Lower lobe of right lung (tissue), 2 donors: Measurements from ENCODE around the gene TRIM29. TPM values are rescaled to one million over a fixed set of nuclear protein-coding genes. Genes with fewer than 3 reads are reported as not detected.
A peak's percentile ranks its signal among the peaks of the same experiment; 100 is the strongest.

ENCODE experiments used
- ATAC-seq, 2 donors: fragments of 200-7000 bp; cut with Tn5 transposase; one replicate each; pipeline ENCODE4 v1.9.1; 2020 to 2022; ENCODE audit warnings: mild to moderate bottlenecking in 2 of 2, moderate library complexity in 2 of 2
- DNase-seq: peaks from one replicate; pipeline ENCODE4 v3.0.0-alpha.2; 2020
- H3K27ac ChIP-seq: fragments of 200-600 bp; one replicate; pipeline ENCODE4 v1.8.0; 2022
- H3K27me3 ChIP-seq: fragments of 200-600 bp; one replicate; pipeline ENCODE4 v1.8.0; 2022; ENCODE audit warnings: low read depth
- H3K36me3 ChIP-seq: fragments of 200-600 bp; one replicate; pipeline ENCODE4 v1.8.0; 2022; ENCODE audit warnings: mild to moderate bottlenecking
- H3K4me1 ChIP-seq: fragments of 200-600 bp; one replicate; pipeline ENCODE4 v1.8.0; 2022
- H3K4me3 ChIP-seq: fragments of 200-600 bp; one replicate; pipeline ENCODE4 v1.8.0; 2022; ENCODE audit warnings: mild to moderate bottlenecking
- H3K9me3 ChIP-seq: fragments of 200-600 bp; one replicate; pipeline ENCODE4 v1.8.0; 2022
- CTCF ChIP-seq: fragments of 200-600 bp; IDR thresholded peaks from one replicate; pipeline ENCODE4 v1.8.0; 2022; ENCODE audit warnings: antibody characterized with exemption, mild to moderate bottlenecking
- intact Hi-C: fragments of 100-400 bp; cut with DNase I; formaldehyde crosslinking; loops from one replicate; pipeline ENCODE4 v1.11.0; 2022
- total RNA-seq: library from RNA; stranded (reverse); fragmentation: NEBNext Ultra II Directional; extraction: Animal tissue kit (Norgen Biotek cat#: 25700); gene quantifications from one replicate; pipeline ENCODE4 v1.2.1, GENCODE V29; 2021
- donor health status: DM: no; HTN: yes; CAD: no; lungs with severe emphysema.

The TRIM29 gene
- total RNA-seq, 1 donor from 2014 or later: 8.3 TPM

DNA sequence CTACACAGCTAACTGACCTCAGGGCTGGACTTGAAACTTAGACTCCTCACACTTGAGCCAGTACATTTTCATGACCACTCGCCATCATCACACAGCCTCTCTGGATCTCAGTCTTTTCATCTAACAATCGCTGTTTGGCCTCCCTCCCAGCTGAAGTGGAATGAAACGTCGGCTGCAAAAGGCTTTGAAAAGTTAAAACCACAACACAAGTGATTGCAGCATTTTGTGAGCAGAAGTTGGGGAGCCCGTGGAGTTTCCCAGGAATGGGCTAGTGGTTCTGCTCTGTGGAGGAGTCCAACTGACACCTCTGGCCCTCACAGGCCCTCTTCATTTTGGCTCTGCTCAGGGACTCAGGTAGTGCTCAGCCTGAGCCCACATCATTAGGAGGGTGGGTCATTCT is 35.9 kb upstream of the TRIM29 start:
- intact Hi-C loops: loop anchor here (10.0 kb wide), 1 partner anchor 51 kb away; no protein-coding TSS in a partner anchor
- DNase-seq: no peak

GRCh38 chr11:120173019-120173705 is 35.2 kb upstream of the TRIM29 start:
- Histone ChIP-seq H3K36me3 (no peaks in the 10 kb centered on the region), H3K9me3 (no peaks in the 10 kb centered on the region), H3K4me3 (no peak overlapping the region), H3K27ac (no peak overlapping the region), H3K27me3 (peaks cover 50% of the 10 kb centered on the region), H3K4me1 (peaks cover 17% of the 10 kb centered on the region)
- ATAC-seq (no peak), DNase-seq (no peak)
- intact Hi-C loops: loop anchor here (10.0 kb wide), 1 partner anchor 52 kb away; no protein-coding TSS in a partner anchor
- TF ChIP-seq CTCF: no peak

More for the DNA sequence above, 35.9 kb upstream of the TRIM29 start:
- no peaks in the 10 kb centered on the region for H3K9me3 ChIP-seq
- H3K27me3 ChIP-seq: peaks cover 44% of the 10 kb centered on the region
- TF ChIP-seq CTCF: no peak
- H3K36me3 ChIP-seq: no peaks in the 10 kb centered on the region
- H3K4me3 ChIP-seq: no peak overlapping the region
- peaks cover 10% of the 10 kb centered on the region for H3K4me1 ChIP-seq
- H3K27ac ChIP-seq: no peak overlapping the region
- no peak for ATAC-seq

GRCh38 chr11:120172054-120172911 is 34.4 kb upstream of the TRIM29 start:
- Histone ChIP-seq H3K9me3 (no peaks in the 10 kb centered on the region), H3K4me3 (no peak overlapping the region), H3K27ac (no peak overlapping the region), H3K36me3 (no peaks in the 10 kb centered on the region), H3K4me1 (peaks cover 18% of the 10 kb centered on the region), H3K27me3 (peaks cover 57% of the 10 kb centered on the region)
- peak; percentile 76 for TF ChIP-seq CTCF
- intact Hi-C loops: loop anchor here (10.0 kb wide), 1 partner anchor 53 kb away; no protein-coding TSS in a partner anchor
- peak; percentile 69 for DNase-seq
- ATAC-seq: peak; percentile 60 to 66

- Histone ChIP-seq H3K9me3 (no peaks in the 10 kb centered on the region), H3K36me3 (no peaks in the 10 kb centered on the region), H3K27me3 (peaks cover 69% of the 10 kb centered on the region), H3K27ac (no peak overlapping the region), H3K4me3 (no peak overlapping the region), H3K4me1 (peaks cover 18% of the 10 kb centered on the region)
- DNase-seq (no peak), ATAC-seq (no peak)
- TF ChIP-seq CTCF: no peak
- intact Hi-C loops: loop anchor here (10.0 kb wide), 1 partner anchor 54 kb away; no protein-coding TSS in a partner anchor
Measured at GRCh38 chr11:120170741-120171261, 32.9 kb upstream of the TRIM29 start.

DNA sequence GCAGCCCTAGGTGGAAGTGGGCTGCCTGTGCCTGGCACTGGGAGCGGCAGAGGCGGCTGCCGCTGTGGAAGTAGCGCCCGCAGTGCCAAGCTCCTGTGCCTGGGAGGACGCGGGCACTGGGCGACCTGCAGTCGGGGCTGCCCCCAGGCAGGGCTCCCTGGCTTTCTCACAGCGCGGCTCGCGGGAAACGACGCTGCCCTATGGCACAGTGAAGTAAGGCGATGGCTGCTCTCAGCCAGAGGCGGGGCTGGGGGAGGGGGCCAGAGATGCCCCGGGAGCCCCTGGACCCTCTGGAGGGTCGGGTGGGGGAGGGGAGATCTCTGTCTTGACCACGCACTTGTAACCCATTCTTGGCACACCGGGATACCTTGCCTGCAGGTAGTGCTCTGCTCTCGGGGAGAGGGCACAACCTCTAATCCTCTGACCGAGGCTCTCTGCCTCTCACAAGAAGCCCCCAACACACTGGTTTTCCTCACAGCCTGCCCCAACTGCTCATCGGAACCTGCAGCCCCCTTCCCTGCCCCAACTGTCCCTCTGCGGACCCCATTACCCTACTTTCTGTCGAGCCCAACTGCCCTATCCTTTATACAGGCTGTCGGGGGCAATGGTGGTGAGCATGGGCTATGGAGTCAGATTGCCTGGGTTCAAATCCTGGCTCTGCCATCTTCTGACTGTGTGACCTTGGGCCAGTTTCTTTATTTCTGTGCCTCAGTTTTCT is 32.2 kb upstream of the TRIM29 start:
- Histone ChIP-seq H3K4me3 (peak overlapping the region; percentile 57), H3K36me3 (no peaks in the 10 kb centered on the region), H3K9me3 (no peaks in the 10 kb centered on the region), H3K27me3 (peaks cover 69% of the 10 kb centered on the region), H3K4me1 (peaks cover 18% of the 10 kb centered on the region), H3K27ac (no peak overlapping the region)
- intact Hi-C loops: loop anchor here (10.0 kb wide), 1 partner anchor 55 kb away; no protein-coding TSS in a partner anchor
- ATAC-seq: no peak
- DNase-seq: no peak
- no peak for TF ChIP-seq CTCF
